HG03045 (cell line): Measurements from ENCODE around the gene PRAMEF20.

ENCODE experiments used
- ATAC-seq: cut with Tn5 transposase; IDR thresholded peaks from one replicate; pipeline ENCODE4 v1.9.1; 2021; ENCODE audit warnings: mild to moderate bottlenecking, moderate library complexity; ENCODE audit not compliant: unreplicated experiment

Gene PRAMEF20

DNA sequence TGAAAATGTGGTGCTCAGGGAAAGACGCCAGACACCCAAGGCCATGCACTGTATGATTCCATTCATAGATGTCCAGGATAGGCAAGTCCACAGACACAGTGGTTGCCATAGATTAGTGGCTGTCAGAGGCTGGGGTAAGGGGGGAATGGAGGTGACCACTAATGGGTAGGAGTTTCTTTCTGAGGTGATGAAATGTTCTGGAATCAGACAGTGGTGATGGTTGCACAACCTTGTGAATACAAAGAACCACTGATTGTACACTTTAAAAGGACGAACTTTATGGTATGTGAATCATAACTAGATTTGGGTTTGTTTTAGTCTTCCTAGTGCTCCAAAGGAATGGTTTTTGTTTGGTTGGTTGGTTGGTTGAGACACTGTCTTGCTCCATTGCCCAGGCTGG, 51.7 kb downstream of the PRAMEF20 start:
- no peak for ATAC-seq

GRCh38 chr1:13462682-13463081, 52.4 kb downstream of the PRAMEF20 start:
- no peak for ATAC-seq

DNA sequence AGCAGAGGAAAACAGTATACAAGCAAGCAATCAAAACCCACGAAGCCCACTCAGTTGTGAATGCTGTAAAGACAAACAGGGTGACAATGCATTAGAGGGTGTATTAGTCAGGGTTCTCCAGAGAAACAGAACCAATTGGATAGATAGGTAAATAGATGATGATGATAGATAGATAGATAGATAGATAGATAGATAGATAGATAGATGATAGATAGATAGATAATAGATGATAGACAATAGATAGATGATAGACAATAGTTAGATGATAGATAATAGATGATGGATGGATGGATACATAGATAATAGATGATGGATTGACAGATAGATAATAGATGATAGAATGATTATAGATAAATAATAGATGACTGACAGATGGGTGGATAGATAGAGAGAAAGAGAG, 55.3 kb downstream of the PRAMEF20 start:
- no peak for ATAC-seq

DNA sequence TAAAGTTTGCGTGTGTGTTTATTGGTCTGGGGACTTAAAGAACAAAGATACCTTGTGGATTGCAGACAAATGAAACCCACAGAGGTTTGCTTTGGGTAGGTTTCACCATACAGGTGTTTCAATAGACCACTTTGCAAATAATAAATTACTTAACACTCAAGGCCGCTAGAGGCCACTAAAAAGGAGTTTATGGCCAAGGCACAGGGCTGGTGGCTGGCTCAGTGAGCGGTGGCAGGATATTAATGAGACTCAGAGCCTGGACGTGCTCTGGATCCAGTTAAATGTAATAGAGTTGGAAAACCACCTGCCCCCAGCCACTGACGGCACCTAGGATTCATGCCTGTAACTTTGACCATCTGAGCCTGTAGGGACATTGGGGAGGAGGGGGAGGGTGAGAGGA, 59.1 kb downstream of the PRAMEF20 start:
- no peak for ATAC-seq
